ENCODE results near the gene IFT57.

DNA sequence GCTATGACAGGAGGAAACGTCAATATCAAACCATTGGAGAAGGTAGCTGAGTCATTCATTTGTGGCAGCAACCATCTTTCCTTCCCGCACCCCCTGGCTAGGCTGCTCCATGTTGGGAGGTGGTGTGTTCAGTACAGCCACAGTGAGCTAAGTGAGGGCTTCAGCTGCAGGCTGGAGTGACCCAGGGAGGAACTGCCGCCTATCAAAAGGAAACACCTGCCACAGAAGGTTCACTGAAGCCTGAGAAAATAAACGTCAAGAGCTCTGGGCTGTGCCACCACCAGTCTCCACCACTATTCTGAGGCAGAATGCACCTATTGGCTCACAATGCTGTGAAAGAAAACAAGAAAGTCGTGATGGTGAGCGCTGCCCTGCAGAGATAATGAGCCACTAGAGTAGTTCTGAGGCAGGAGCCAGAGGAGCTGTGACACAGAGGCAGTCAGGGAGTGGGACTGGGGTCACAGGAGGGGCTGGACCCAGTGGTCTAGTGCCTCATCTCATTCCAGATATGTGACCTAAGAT is 96.6 kb downstream of the IFT57 start:
- TF ChIP-seq TAF1 (IDR thresholded peaks at IDR 0.05; ENCODE audit: borderline replicate concordance, low read depth, low read length) (peak; percentile 89; the same call in 1 of the 2 replicates), POLR2AphosphoS5 (IDR thresholded peaks at IDR 0.05; ENCODE audit: low read depth, low read length) (peak; percentile 94), POLR2A (IDR thresholded peaks at IDR 0.05; ENCODE audit: low read depth, low read length) (peak; percentile 86)

All from GM12892 (cell line).